Epithelial cell of prostate (primary cell): ENCODE measurements around the gene RNF114.
A peak's percentile ranks its signal among the peaks of the same experiment; 100 is the strongest.

ENCODE experiments used
- DNase-seq: peaks from one replicate; pipeline ENCODE4 v3.0.0-alpha.2; 2011; ENCODE audit warnings: low read depth, low spot score
- H3K27ac ChIP-seq: fragments of 450-650 bp; 2 replicates; pipeline ENCODE4 v1.5.1; 2017; ENCODE audit warnings: mild to moderate bottlenecking

The RNF114 gene

DNA sequence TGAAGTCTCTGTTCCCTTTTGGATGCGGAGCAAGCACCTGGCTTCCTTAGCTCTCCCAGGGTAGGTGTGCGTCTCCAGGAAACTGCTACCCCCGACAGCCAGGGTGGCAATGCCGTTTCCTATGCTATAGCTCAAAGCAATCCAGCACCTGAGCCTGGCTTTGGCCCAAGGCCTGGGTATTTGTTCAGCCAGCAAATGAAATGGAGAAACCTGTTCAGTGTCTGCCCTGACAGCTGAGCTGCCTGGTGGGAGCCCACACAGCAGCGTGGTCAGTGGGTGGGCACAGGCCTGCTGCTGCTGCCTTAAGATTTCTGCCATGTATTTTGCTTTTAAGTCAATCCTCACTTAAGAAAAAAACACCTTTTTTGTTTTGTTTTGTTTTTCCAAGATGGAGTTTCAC is 34.6 kb upstream of the RNF114 start:
- no peak for DNase-seq

DNA sequence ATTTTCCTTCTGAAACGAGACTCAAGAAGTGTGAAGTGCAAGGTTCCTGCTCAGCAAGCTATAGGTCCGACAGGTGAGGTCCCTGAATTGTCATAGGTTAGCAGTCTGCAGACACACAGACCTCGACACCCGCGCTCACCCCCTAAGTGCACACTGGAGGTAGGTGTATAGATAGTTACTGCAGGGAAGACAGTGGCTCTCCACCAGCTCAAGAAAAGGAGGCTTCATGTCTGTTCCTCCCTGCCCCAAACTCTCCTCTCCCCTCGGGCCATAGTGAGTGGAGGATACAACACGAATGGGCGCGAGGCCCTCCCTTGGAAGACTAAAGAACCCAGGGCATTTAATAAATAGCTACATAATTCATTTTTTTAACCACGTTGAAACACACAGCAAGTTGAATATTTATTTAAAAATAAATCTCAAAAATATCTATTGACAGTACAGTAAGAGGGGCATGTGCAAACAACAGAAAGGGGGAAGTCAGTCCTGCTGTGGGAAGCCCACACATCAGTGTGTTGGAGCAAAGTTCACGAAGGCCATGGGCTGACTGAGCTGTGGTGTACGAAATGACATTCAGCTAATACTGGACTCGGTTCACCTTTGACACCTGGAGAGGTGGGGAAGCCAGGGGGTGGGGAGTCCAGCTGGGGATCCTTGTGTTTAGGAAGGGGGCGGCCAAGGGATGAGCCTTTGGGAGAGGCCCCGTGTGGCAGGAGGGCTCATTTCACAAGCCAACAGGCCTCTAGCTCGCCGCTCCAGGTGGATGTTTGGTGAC is 31.6 kb upstream of the RNF114 start:
- no peak for DNase-seq

More for the DNA sequence above, 34.6 kb upstream of the RNF114 start:
- no peak overlapping the region for H3K27ac ChIP-seq

DNA sequence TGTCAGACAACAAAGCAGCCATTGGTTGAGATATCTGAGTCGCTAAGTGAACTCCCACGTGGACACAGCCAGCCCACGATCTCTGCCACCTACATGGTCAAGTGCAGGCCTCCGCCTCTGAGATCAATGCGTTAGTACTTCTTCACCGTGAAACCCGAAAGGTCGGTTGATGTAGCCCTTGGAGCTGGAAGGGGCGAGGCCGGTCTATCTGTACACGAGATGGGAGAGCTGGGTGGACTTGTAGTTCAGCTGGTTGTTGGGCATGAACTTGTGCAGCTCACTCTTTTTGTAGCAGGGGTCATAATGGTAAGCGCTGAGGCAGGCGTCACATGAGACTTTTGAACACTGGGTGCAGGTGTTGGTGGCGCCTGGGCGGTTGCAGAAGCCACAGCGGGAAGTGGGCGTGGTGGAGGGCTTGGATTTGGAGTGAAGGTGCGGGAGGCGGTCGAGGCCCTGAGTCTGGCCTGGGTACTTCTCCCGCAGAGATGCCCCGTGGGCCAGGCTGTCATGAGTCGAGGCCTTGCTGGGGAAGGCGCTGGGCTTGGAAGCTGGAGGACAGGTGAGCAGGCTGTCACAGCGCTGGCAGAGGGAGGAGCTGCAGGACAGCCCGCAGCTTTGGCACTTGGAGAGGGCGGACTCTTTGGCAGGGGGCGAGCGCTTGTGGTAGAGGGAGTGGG is 30.6 kb upstream of the RNF114 start:
- no peak for DNase-seq
- H3K27ac ChIP-seq, result no peak overlapping the region

More for the DNA sequence above, 31.6 kb upstream of the RNF114 start:
- no peak overlapping the region for H3K27ac ChIP-seq

DNA sequence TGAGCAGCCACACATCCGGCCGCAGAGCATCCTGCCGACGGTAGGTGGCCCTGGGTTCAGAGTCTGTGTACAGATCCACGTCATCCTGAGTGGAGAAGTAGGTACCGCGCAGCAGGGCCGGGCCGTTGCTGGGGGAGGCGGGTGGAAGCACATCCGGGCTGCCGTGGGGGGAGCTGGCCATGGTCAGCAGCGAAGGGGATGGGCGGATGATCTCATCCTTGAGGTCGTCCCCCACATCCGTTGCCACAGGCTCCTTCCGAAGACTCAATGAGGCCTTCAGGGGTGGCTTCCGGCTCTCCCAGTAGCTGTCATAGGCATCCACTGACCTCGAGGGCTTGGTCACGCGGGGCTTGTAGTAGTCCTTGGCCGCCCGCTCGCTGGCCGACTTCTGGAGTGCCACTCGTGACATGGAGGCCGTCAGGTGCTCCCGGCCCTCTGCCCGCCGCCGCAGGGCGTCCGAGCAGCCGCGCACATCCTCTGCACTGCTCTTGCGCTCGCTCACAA is 30.0 kb upstream of the RNF114 start:
- no peak for DNase-seq

DNA sequence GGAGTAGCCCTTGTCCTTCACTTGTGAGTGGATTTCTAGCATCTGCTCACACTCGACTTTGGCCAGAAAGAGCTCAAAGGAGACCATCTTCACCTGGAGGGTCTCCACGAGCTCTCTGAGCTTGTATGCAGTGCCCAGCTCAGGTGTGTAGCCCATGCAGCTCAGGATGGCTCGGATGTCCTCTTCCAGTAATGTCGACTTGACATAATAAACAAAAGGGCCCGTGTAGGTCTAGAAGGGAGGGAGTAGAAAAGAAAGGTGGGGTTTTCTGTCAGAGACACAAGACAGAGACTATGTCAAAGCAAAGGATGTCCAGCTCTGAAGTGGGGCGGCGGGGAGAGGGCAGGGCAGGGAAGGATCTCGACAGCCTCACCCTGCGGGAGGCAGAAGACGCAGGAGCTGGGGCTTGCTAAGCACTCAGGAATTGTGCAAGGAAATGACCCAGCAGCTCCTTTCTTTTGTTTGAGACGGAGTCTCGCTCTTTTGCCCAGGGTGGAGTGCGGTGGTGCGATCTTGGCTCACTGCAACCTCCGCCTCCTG is 29.5 kb upstream of the RNF114 start:
- H3K27ac ChIP-seq, result no peak overlapping the region

More for the DNA sequence above, 30.0 kb upstream of the RNF114 start:
- no peak overlapping the region for H3K27ac ChIP-seq

DNA sequence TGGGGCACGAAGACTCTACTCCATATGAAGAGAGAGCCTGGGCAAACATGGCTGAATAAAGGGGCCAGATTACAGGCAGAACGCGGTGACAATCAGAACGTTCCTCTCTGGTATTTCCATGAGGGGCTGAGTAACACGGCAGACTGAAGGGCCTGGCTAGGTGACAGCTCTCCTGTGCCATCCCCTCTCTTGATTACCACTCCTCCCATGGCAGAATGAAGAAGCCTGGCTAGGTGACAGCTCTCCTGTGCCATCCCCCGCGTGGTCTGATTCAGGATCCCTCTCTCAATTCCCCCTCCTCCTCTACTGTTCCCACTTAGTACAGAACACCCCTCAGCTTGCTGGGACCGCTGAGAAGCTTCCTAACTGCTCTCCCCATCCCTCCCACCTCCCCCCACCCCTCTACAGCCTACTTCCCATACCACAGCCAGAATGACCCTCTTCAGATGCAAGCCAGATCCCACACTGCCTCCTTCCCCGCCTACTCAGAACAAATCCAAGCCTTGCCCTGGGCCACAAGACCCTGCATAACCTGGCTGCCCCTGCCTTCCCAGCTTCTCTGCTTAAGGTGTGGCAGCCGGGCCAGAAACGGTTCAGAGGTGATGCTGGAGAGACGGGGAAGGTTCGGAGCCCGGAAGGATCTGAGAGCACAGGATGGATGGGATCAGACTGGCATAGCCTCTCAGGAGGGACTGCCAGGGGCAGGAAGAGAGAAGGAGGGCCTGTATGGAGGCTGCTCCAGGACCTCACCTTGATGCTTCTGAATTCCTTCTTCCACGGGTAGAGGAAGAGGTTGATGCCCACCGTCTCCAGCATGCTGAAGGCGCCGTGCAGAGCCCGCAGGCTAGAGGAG is 28.6 kb upstream of the RNF114 start:
- no peak overlapping the region for H3K27ac ChIP-seq
- no peak for DNase-seq

More for the DNA sequence above, 29.5 kb upstream of the RNF114 start:
- no peak for DNase-seq

DNA sequence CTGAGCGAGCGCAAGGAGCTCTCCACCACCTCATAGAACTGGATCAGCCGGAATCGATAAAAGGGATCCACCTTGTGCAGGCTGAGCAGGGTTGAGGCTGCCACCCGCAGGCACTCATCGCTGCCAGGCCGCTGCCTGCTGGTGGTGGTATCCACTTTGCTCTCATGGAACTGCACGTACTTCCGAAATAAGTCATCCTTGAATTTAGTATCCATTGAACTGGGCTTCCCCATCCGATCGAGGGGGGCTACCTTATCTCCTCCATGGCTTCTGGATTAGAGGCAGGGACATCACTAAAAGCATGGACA is 28.0 kb upstream of the RNF114 start:
- DNase-seq, result no peak
- no peak overlapping the region for H3K27ac ChIP-seq

DNA sequence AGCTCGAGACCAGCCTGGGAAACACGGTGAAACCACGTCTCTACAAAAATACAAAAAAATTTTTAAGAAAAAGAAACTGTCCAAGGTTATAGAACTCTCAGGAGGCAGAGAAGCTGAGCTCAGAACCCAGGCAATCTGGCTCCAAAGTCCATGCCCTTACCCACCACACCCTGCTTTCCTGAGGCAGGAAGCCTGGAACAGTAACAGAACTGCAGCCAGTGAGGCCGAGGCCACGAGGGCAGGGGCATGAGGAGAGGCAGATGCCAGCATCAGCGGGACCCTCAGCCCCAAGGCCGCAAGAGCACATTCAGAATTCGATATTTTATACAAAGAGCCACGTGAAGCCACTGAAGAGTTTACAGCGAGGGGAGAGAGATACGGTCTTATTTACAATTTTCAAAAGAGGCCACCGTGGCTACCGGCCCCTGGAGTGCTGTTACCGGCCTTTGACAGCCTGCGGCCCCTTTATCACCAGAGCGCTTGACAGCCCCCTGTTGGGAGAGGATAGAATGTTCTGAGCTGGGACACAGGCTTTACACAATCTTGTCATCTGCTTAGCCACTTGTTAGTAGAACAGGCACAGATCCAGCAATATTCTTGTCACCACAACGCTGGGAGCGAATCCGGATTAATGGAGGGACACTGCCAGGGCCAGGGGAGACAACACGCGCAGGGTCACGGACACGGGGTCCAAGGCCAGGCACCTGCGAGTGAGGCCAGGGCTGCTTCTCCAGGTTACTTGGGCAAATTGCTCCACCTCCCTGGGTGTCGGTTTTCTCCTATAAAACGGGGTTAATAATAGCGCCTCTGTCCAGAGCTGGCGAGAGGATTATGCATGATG is 26.5 kb upstream of the RNF114 start:
- H3K27ac ChIP-seq, result no peak overlapping the region
- no peak for DNase-seq

DNA sequence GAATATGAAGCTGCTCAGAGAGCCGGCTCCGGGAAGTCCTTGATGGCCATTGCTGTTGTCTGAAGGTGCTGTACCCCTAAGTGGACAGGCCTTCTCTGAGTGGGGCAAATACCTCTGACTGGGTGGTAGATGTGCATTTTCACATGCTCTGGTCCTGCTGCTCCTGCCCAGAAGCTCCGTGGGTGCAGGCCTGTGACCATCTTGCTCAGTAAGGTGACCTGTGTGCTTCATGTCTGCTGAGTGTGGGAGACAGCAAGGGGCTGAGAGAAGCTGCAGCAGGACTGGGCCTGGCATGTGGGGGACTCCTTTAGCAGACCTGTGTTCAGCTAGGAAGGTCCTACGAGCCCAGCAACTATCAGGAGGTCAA is 25.9 kb upstream of the RNF114 start:
- no peak for DNase-seq
- H3K27ac ChIP-seq, result no peak overlapping the region

DNA sequence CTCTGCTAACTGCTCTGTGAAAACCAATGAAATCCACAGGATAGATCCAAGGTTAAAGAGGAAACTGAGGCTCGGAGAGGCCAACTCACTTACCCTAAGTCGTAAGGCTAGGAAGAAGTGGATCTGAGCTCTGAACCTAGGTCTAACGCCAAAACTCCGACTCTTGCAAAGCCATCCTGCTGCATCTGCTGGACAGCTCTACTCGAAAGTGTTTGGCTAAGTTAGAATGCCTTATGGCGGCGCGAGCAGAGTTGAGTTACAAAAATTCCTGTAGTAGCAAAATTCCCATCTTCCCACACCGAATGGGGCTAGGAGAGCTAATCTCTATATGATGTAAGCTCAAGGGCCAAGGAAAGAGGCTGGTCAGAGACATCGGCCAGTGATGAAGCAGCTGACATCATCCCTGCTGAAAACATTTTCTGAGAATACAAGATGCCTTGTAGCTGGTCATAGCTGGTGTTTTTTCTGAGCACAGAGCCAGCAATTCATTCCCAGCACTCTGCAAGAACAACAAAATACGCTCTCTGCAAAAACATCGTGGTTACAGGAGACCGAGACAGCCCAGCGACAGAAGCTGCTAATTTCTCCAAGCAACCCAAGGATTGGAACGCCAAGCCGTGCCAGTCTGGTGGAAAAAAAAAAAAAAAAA is 22.7 kb upstream of the RNF114 start:
- no peak overlapping the region for H3K27ac ChIP-seq
- DNase-seq, result no peak

DNA sequence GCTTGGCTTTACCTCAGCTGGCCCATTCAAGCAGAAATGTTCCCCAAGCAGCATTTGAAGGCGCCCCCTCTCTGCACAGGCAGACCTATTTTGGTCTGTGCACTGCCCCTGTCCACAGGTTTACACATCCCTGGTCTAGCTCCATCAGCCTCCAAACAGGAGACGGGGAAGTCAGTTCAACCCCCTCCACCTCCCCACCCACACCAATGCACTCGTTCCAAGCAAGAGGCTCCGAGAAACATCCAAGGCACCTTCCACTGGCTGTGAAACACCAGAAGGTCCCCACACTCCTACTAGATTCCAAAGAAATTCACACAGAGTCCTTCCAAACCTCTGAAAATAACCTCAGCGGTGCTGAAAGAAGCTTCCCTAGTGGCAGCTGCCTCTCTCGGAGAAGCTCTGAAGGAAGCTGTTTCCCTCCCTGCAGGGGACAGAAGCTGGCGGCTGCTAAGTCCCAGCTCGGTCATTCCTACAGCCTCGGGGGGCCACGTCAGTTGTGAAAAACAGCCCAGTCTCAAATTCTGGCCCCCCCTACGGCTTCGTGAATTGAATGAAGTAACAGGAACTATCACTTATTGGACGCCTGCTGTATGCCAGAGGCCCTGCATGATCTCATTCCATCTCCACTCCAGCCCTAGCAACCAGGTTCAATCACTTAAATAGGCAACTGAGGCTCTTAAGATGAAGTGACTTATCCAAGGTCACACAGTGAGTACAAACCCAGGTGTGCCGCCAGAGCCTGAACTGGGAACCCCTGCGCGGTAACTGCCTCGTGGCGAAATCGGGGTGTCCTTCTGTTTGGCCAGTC is 21.7 kb upstream of the RNF114 start:
- H3K27ac ChIP-seq, result peak overlapping the region; percentile 99
- no peak for DNase-seq

DNA sequence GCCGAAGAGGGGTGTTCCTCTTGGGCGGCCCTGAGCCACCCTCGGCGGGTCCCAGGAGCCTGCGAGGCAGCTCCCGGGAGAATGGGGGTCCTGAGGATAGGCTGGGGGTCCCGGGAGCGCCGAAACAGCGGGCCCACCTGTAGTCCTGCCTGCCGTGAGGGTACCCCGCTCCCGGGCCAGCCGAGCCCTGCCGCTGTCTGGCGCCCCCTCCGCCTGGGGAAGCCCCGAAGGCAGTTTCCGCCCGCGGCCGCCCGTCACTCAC is 21.1 kb upstream of the RNF114 start:
- DNase-seq, result no peak
- H3K27ac ChIP-seq, result peak overlapping the region; percentile 99

DNA sequence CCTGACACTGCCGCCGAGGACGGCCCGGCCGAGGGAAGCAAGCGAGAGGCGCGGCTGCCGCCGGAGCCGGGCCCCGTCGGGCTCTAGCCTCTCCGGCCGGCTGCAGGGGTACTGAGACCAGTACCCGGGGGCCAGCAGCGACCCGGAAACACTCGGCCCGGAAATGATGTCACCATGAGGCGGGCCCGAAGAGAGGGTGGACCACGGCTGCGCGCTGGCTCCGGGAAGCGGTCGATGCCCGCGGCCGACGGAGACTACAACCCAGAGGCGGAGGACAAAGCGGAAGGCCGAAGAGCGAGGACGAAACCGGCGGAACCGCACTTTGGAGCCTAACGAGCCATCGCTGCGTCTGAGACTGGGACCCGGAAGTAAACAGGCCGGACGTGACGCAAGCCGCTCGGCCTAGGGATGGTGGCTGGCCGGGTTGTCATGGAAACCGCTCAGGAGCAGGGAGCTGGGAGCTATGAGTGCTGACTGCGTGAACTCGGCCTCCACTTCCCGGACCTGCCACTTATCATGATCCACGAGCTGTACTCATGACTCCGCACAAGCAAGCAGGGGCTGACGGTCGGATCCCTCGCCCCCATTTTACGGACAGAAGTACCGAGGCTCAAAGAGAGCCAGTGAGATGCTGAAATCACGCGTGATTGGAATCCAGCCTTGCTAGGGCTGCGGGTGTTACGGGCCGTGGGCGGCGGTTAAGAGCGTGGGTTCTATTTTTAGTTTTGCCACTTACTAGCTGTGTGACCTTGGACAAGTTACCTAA is 20.6 kb upstream of the RNF114 start, which contains the start of gene SPATA2:
TSS of gene SPATA2 (minus strand) at position 150 of the 766 bp plus-strand sequence. CDS start 7,039 bp downstream, outside the sequence.
- peak; percentile 74 for DNase-seq

DNA sequence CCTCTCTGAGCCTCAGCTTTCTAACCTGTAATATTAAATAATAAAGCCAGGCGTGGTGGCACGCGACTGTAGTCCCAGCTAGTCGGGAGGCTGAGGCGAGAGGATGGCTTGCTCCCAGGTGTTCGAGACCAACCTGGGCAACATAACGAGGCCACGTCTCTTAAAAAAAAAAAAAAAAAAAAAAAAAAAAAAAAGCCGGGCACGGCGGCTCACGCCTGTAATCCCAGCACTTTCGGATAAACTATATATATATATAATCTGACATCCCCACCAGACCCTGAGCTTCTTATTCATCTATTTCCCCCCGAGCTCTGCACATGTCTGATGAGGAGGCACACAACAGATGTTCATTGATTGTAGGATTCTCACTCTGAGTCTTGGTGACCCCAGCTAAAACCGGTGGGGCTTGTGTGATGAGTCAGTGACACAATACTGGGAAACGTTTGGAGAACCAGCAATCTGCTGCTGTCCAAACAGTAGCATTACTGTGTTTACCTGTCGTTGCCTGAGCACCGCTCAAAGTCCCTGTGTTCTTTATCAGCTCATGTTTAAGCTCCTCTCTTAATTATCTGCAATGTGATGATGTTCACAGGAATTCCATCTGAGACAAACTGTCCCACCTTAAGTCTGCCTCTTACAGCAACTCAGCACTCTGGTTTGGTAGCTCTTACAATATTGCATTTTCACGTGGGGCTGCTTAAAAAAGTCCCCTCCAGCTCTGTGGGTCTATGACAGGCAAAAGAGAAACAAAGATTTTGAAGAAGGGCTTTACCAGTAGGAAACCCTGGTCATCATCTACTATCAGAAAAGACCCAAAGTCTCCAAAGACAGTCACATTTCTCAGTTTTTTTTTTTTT is 19.8 kb upstream of the RNF114 start:
- DNase-seq, result no peak
- H3K27ac ChIP-seq, result peak overlapping the region; percentile 99

More for the DNA sequence above, 20.6 kb upstream of the RNF114 start, which contains the start of gene SPATA2:
- H3K27ac ChIP-seq, result peak within 1 kb of the TSS; percentile 99

DNA sequence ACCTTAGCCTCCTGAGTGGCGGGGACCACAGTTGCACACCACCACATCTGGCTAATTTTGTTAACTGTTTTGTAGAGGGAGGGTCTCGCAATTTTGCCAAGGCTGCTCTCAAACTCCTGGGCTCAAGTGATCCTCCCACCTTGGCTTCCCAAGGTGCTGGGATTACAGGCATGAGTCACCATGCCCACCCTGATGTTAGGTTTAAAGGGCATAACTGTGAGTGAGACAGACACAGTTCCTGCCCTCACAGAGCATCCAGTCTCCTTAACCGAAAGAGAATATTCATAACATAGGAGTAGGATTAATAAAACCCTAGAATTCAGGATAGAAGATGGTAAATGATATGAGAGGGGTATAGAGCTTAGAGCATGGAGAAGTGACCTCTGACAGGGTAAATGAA is 17.8 kb upstream of the RNF114 start:
- DNase-seq, result no peak
- no peak overlapping the region for H3K27ac ChIP-seq

DNA sequence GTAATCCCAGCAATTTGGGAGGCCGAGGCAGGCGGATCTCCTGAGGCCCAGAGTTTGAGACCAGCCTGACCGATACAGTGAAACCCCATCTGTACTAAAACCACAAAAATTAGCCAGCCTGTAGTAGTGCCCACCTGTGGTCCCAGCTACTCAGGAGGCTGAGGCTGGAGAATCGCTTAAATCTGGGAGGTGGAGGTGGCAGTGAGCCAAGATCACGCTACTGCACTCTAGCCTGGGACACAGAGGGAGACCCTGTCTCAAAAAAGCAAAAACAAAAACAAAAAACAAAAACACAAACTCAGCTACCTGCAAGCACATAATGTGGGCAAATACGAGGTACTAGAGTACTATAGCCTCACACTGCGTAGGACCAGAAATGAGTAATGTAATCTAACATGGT is 17.2 kb upstream of the RNF114 start:
- no peak for DNase-seq

DNA sequence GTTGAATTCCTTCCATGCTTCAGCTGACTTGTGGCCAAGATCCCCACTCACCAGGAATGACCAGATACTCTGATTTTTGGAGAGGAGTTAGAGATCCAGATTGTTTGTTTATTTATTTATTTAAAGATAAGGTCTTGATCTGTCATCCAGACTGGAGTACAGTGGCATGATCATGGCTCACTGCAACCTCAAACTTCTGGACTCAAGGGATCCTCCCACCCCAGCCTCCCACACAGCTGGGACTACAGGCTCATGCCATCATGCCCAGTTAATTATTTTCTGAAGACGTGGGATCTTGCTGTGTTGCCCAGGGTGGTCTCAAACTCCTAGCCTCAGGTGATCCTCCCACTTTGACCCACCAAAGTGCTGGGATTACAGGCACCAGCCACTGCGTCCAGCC is 16.7 kb upstream of the RNF114 start:
- no peak overlapping the region for H3K27ac ChIP-seq
- no peak for DNase-seq

More for the DNA sequence above, 17.2 kb upstream of the RNF114 start:
- H3K27ac ChIP-seq, result no peak overlapping the region
